T-helper 1 cell treated with Interleukin-12 subunit alpha and Interleukin-12 subunit beta and Interleukin-4 antibody, amounts not matched to agents 30 ng/mL and 1 ng/mL, for 36 hours (primary cell): ENCODE data around the gene FUT9. TPM values are rescaled to one million over a fixed set of nuclear protein-coding genes. Genes with fewer than 3 reads are reported as not detected.
"Not testable (repeated sequence)": the region's sequence is repeated elsewhere in the genome, so short reads cannot be mapped to it uniquely, and the experiment has no call there.

Source experiments
- intact Hi-C: fragments of 100-400 bp; cut with micrococcal nuclease; formaldehyde crosslinking; loops from one replicate; pipeline ENCODE4 v1.15.1; 2024
- total RNA-seq: library from RNA; stranded (reverse); gene quantifications from 2 replicates; pipeline ENCODE4 v1.2.3, GENCODE V29; 2022

The FUT9 gene
- total RNA-seq, 1 donor from 2014 or later, result not detected

DNA sequence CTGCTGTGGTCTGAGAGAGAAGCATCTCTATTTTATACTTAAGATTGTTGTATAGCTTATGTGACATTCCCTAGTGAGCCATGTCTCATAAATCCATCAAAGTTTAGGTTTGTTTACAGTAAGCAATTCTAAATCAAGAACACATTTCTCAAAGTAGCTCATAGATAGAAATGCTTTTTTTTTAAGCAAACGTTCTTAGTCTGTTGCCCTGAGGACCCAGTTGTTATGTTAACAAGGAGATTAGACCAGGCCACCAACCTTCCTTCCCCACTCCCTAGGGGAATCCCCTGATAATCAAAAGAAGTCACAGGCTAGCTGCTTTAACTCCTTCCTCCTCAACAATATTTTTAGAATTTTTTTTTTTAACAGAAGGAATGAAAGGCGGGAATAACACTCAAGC lies 169.0 kb downstream of the FUT9 start:
- intact Hi-C loops, result no loop called here

- intact Hi-C loops, result no loop called here
These were observed 170.3 kb downstream of the FUT9 start for GRCh38 chr6:96186094-96186493.

- intact Hi-C loops, result no loop called here
These were observed 170.9 kb downstream of the FUT9 start for GRCh38 chr6:96186516-96187195.

GRCh38 chr6:96194675-96195074 lies 178.9 kb downstream of the FUT9 start:
- intact Hi-C loops, result no loop called here

GRCh38 chr6:96195272-96195671 lies 179.5 kb downstream of the FUT9 start:
- intact Hi-C loops, result no loop called here

- intact Hi-C loops, result no loop called here
These were observed 180.9 kb downstream of the FUT9 start for GRCh38 chr6:96196633-96197032.

DNA sequence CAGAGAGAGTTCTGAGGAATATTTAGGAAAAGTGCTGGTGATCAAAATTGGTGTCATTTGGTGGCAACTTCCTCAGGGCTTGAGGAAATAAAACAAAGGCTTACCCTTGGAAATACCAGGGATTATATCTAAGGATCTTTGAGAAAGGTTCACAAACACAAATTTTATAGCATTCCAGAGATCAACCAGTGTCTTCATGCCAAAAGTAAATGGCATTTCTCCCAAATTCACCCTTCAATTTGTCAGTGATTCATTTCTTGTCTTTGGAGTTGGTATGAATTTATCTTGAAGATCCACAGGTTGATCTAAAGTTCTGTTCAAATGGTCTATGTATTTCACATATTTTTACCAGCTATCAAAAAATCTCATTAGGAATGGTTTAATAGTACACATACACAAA lies 181.5 kb downstream of the FUT9 start:
- intact Hi-C loops, result no loop called here

- intact Hi-C loops, result no loop called here
These were observed 186.8 kb downstream of the FUT9 start for GRCh38 chr6:96202571-96202970.

DNA sequence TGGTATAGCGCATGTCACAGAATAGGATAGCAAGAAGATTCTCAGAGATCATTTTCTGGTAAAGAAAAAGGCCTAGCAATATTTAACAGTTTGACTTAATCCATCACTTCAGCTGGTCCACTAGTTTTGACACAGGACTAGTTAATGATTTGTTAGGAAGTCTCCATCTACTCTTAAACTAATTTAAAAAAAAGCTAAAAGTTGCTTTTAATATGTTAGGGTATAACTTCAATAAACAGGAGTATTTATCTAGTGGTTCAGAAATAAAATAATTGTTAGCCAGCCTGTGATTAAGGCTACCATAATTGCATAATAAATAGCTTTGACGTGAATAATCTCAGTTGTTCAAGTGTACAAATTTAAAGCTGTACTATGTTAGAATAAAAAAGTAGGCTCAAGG lies 195.6 kb downstream of the FUT9 start:
- intact Hi-C loops, result no loop called here

GRCh38 chr6:96212066-96212465 lies 196.3 kb downstream of the FUT9 start:
- intact Hi-C loops, result no loop called here

GRCh38 chr6:96213784-96214183 lies 198.0 kb downstream of the FUT9 start:
- intact Hi-C loops, result no loop called here

- intact Hi-C loops, result no loop called here
These were observed 207.9 kb downstream of the FUT9 start for GRCh38 chr6:96223695-96224094.

DNA sequence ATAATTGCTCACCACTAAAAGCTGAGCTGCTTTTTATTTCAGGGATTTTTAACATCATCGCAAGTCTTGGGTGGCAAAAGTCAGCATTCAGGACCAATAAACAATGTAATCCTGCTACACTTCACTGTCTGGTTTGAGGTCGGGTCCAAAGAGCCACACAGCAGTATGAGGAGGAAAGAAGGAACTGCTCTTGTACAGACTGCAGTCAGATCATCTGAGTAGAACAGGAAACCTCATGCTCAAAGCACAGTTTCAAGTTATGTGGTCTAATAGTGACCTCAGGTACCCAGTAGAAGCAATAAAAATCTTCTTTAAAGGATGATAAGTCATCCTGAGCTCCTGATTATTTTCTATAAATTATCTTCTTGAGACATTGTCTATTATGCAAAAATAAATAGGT lies 211.4 kb downstream of the FUT9 start:
- intact Hi-C loops, result no loop called here

GRCh38 chr6:96234444-96234843 lies 218.7 kb downstream of the FUT9 start:
- intact Hi-C loops, result no loop called here

DNA sequence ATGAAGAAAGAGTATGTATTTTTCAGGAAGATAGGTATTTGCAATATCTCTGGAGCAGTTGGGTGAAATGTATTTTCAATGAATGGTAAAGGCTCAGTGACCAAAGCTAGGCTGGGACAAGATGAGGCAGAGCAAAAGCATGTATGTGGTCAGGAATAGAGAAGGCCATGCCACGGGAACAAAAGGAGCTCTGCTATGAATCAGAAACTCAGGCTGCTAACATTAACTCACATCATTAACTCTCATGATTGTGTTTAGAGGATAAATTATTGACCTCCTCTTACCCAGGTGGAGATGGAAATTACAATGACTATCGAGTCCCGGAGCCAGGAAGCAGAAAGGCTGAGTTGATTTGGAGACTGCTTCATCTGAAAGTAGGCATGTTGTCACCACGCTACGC lies 220.2 kb downstream of the FUT9 start:
- intact Hi-C loops, result no loop called here

- intact Hi-C loops, result no loop called here
These were observed 220.7 kb downstream of the FUT9 start for GRCh38 chr6:96236471-96236870.

GRCh38 chr6:96237638-96238347 lies 222.0 kb downstream of the FUT9 start:
- intact Hi-C loops, result no loop called here

GRCh38 chr6:96246563-96246962 lies 230.8 kb downstream of the FUT9 start:
- intact Hi-C loops, result no loop called here

DNA sequence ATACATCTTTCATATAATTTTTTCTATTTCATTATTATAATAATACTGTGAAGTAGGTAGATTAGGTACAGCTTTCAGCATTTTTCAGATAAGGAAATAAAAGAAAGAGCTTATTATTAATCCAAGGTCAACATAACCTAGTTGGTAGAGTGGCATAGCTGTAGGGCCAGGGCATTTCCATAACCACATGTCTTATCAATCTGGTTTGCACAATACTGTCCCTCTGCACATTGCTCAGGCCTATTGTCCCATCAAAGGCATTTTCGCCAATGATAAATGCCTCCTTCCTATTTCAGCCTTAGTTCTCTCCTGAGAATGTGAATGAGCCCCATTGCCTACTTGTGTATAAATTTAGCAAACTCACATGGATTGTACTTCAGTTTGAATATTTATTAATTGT lies 234.0 kb downstream of the FUT9 start:
- intact Hi-C loops, result no loop called here

GRCh38 chr6:96257751-96258150 lies 242.0 kb downstream of the FUT9 start:
- intact Hi-C loops, result no loop called here

DNA sequence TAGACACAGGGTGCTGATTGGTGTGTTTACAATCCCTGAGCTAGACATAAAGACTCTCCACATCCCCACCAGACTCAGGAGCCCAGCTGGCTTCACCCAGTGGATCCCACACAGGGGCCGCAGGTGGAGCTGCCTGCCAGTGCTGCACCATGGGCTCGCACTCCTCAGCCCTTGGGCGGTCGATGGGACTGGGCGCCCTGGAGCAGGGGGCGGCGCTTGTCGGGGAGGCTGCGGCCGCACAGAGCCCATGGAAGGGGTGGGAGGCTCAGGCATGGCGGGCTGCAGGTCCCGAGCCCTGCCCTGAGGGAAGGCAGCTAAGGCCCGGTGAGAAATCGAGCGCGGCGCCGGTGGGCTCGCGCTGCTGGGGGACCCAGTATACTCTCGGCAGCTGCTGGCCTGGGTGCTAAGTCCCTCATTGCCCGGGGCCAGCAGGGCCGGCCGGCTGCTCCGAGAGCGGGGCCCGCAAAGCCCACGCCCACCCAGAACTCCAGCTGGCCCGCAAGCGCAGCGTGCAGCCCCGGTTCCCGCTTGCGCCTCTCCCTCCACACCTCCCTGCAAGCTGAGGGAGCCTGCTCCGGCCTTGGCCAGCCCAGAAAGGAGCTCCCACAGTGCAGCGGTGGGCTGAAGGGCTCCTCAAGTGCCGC lies 245.1 kb downstream of the FUT9 start:
- intact Hi-C loops, result not testable (repeated sequence)
